Upper lobe of right lung (tissue), 1 donor: ENCODE measurements around the gene SPNS3. TPM values are rescaled to one million over a fixed set of nuclear protein-coding genes. Genes with fewer than 3 reads are reported as not detected.

Experiments used
- ATAC-seq: fragments of 200-7000 bp; cut with Tn5 transposase; one replicate; pipeline ENCODE4 v1.9.1; 2020; ENCODE audit warnings: mild to moderate bottlenecking, moderate library complexity
- DNase-seq: peaks from one replicate; pipeline ENCODE4 v3.0.0-alpha.2; 2020
- H3K27ac ChIP-seq: fragments of 200-600 bp; one replicate; pipeline ENCODE4 v1.8.0; 2022
- H3K27me3 ChIP-seq: fragments of 200-600 bp; one replicate; pipeline ENCODE4 v1.8.0; 2022; ENCODE audit warnings: mild to moderate bottlenecking
- H3K36me3 ChIP-seq: fragments of 200-600 bp; one replicate; pipeline ENCODE4 v1.8.0; 2022
- H3K4me1 ChIP-seq: fragments of 200-600 bp; one replicate; pipeline ENCODE4 v1.8.0; 2022
- H3K4me3 ChIP-seq: fragments of 200-600 bp; one replicate; pipeline ENCODE4 v1.8.0; 2022; ENCODE audit warnings: mild to moderate bottlenecking
- H3K9me3 ChIP-seq: fragments of 200-600 bp; one replicate; pipeline ENCODE4 v1.8.0; 2022
- intact Hi-C: fragments of 100-400 bp; cut with DNase I; formaldehyde crosslinking; loops from one replicate; pipeline ENCODE4 v1.11.0; 2022
- total RNA-seq: library from RNA; stranded (reverse); fragmentation: NEBNext Ultra II Directional; extraction: Animal tissue kit (Norgen Biotek cat#: 25700); gene quantifications from one replicate; pipeline ENCODE4 v1.2.1, GENCODE V29; 2021
- TF ChIP-seq, protein P1 (sequence below): fragments of 200-600 bp; IDR thresholded peaks from one replicate; pipeline ENCODE4 v1.8.0; 2022; ENCODE audit warnings: antibody characterized with exemption
- donor health status: DM: no; HTN: yes; CAD: no; lungs with severe emphysema.

SPNS3 gene
- total RNA-seq, 1 donor from 2014 or later: 0.87 TPM

DNA sequence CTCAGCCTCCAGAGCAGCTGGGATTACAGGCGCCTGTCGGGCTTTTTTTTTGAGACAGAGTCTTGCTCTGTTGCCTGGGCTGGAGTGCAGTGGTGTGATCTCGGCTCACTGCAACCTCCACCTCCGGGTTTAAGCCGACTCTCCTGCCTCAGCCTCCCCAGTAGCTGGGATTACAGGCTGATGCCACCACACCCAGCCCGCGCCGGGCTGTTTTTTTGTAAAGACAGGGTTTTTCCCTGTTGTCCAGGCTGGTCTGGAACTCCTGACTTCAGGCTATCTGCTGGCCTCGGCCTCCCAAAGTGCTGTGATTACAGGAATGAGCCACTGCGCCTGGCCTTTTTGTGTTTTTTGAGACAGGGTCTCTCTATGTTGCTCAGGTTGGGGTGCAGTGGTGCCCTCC lies 27.4 kb upstream of the SPNS3 start:
- TF ChIP-seq, protein P1, sequence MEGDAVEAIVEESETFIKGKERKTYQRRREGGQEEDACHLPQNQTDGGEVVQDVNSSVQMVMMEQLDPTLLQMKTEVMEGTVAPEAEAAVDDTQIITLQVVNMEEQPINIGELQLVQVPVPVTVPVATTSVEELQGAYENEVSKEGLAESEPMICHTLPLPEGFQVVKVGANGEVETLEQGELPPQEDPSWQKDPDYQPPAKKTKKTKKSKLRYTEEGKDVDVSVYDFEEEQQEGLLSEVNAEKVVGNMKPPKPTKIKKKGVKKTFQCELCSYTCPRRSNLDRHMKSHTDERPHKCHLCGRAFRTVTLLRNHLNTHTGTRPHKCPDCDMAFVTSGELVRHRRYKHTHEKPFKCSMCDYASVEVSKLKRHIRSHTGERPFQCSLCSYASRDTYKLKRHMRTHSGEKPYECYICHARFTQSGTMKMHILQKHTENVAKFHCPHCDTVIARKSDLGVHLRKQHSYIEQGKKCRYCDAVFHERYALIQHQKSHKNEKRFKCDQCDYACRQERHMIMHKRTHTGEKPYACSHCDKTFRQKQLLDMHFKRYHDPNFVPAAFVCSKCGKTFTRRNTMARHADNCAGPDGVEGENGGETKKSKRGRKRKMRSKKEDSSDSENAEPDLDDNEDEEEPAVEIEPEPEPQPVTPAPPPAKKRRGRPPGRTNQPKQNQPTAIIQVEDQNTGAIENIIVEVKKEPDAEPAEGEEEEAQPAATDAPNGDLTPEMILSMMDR: no peak
- no peak for DNase-seq
- Histone ChIP-seq H3K4me1 (no peaks in the 10 kb centered on the region), H3K36me3 (no peaks in the 10 kb centered on the region), H3K27ac (no peak overlapping the region), H3K27me3 (no peaks in the 10 kb centered on the region), H3K9me3 (no peaks in the 10 kb centered on the region), H3K4me3 (no peak overlapping the region)
- ATAC-seq: no peak
- intact Hi-C loops: no loop called here

DNA sequence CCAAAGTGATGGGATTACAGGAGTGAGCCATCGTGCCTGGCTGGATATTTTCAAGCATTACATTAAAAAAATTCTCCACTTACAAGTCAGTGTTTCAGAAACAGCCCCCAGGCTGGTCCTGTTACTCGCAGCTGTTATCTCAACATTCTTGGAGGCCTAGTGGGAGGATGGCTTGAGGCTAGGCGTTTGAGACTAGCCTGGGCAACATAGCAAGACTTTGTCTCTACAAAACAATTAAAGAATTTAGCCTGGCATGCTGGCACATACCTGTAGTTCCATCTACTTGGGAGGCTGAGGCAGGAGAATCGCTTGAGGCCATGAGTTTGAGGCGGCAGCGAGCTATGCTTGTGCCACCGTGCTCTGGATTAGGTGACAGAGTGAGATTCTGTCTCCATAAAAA lies 26.5 kb upstream of the SPNS3 start:
- ATAC-seq: no peak
- Histone ChIP-seq H3K36me3 (no peaks in the 10 kb centered on the region), H3K4me3 (no peak overlapping the region), H3K27ac (no peak overlapping the region), H3K9me3 (no peaks in the 10 kb centered on the region), H3K4me1 (no peaks in the 10 kb centered on the region), H3K27me3 (no peaks in the 10 kb centered on the region)
- TF ChIP-seq, protein P1: no peak
- intact Hi-C loops: no loop called here
- DNase-seq: no peak

DNA sequence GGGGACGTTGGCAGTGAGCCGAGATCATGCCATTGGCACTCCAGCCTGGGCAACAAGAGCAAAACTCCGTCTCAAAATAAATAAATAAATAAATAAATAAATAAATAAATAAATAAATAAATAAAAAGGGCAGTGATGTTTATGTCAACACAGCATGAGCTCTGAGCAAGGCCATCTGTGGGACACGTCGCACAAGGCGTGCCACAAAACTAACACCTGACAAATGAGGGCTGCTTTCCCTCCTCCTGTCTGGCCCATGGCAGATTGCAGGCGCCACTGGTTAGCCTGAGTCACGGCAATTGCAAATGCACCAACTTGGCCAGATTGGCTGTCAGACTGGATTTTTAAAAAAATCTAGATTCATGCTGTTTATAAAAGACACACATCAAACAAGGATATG lies 25.9 kb upstream of the SPNS3 start:
- Histone ChIP-seq H3K4me1 (no peaks in the 10 kb centered on the region), H3K27me3 (no peaks in the 10 kb centered on the region), H3K9me3 (no peaks in the 10 kb centered on the region), H3K4me3 (no peak overlapping the region), H3K27ac (no peak overlapping the region), H3K36me3 (no peaks in the 10 kb centered on the region)
- intact Hi-C loops: no loop called here
- TF ChIP-seq, protein P1: no peak
- ATAC-seq (no peak), DNase-seq (no peak)

DNA sequence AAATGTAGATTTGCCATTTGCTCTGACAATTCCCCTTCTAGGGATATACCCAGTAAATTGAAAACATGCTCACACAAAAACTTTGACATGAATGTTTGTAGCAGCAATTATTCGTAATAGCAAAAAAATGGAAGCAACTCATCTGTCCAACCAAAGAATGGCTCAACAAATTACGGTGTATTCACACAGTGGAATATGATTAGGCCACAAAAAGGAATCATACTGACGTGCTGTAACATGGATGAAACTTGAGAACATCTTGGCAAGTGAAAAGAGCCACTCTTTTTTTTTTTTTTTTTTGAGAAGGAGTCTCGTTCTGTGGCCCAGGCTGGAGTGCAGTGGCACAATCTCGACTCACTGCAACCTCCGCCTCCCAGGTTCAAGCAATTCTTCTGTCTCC lies 24.1 kb upstream of the SPNS3 start:
- H3K4me1 ChIP-seq: no peaks in the 10 kb centered on the region
- TF ChIP-seq, protein P1: no peak
- no peak for DNase-seq
- H3K4me3 ChIP-seq: no peak overlapping the region
- no peak overlapping the region for H3K27ac ChIP-seq
- no peaks in the 10 kb centered on the region for H3K36me3 ChIP-seq
- intact Hi-C loops: loop anchor here (5.0 kb wide), 1 partner anchor 192 kb away; no protein-coding TSS in a partner anchor
- no peaks in the 10 kb centered on the region for H3K9me3 ChIP-seq
- no peak for ATAC-seq
- H3K27me3 ChIP-seq: no peaks in the 10 kb centered on the region

DNA sequence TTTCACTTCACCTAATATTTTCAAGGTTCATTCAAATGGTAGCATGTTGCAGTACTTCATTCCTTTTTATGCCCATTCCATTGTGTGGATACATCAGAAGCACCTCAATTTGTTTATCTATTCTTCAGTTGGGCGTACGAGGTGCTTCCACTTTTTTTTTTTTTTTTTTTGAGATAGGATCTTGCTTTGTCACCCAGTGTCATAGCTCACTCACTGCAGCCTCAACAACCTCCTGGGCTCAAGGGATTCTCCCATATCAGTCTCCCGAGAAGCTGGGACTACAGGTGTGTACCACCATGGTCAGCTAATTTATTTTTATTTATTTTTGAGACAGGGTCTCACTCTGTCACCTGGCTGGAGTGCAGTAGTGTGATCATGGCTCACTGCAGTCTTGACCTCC lies 22.5 kb upstream of the SPNS3 start:
- Histone ChIP-seq H3K27me3 (no peaks in the 10 kb centered on the region), H3K9me3 (no peaks in the 10 kb centered on the region), H3K27ac (no peak overlapping the region), H3K4me3 (no peak overlapping the region), H3K4me1 (no peaks in the 10 kb centered on the region), H3K36me3 (no peaks in the 10 kb centered on the region)
- TF ChIP-seq, protein P1: no peak
- ATAC-seq (no peak), DNase-seq (no peak)
- intact Hi-C loops: loop anchor here (5.0 kb wide), 1 partner anchor 194 kb away; no protein-coding TSS in a partner anchor
